Measurements from ENCODE around the gene WDPCP. TPM values are rescaled to one million over a fixed set of nuclear protein-coding genes. Genes with fewer than 3 reads are reported as not detected.

The WDPCP gene
- total RNA-seq, 3 donors from 2014 or later (not counting 1 experiment from before 2014, with no cell fraction given), result 22.0 to 23.7 (median 22.9) TPM

DNA sequence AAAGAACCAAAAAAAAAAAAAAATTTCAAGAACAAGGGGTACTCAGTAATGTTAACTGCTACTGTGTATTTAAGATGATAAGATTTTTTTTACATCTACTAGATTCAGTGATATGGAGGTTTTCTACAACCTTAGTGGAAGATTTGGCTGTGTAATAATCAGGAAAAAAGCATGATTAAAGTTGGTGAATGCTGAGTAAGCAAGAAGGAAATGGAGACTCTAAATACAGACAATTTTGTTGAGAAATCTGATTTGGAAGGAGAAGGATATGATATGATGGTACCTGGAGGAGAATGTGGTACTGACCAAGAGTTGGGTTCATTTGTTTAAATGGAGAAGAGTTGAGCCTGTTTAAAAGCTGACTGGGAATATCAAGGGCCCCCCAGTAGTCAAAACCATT is 125.1 kb downstream of the WDPCP start:
- H3K36me3 ChIP-seq (ENCODE audit: control insufficient read depth, insufficient read depth, low read length), result peaks cover 3% of the 10 kb centered on the region
- TF ChIP-seq, protein P1, sequence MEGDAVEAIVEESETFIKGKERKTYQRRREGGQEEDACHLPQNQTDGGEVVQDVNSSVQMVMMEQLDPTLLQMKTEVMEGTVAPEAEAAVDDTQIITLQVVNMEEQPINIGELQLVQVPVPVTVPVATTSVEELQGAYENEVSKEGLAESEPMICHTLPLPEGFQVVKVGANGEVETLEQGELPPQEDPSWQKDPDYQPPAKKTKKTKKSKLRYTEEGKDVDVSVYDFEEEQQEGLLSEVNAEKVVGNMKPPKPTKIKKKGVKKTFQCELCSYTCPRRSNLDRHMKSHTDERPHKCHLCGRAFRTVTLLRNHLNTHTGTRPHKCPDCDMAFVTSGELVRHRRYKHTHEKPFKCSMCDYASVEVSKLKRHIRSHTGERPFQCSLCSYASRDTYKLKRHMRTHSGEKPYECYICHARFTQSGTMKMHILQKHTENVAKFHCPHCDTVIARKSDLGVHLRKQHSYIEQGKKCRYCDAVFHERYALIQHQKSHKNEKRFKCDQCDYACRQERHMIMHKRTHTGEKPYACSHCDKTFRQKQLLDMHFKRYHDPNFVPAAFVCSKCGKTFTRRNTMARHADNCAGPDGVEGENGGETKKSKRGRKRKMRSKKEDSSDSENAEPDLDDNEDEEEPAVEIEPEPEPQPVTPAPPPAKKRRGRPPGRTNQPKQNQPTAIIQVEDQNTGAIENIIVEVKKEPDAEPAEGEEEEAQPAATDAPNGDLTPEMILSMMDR (IDR thresholded peaks at IDR 0.05), result no peak
- no peak overlapping the region for H3K4me3 ChIP-seq (ENCODE audit: low read length)
- Mint-ChIP-seq H3K4me3 (no peak overlapping the region), H3K9me3 (peaks cover 0 to 2% of the 10 kb centered on the region in 2 donors), H3K27ac (no peak overlapping the region), H3K4me1 (no peaks in the 10 kb centered on the region), H3K36me3 (no peaks in the 10 kb centered on the region), H3K27me3 (ENCODE audit: low read depth in 2 of 2) (no peaks in the 10 kb centered on the region)
- intact Hi-C loops (cut with micrococcal nuclease), result no loop called here
- H3K27me3 ChIP-seq (ENCODE audit: control insufficient read depth, insufficient read depth, low read length), result no peaks in the 10 kb centered on the region
- H3K4me1 ChIP-seq (ENCODE audit: control insufficient read depth, insufficient read depth, low read length), result no peaks in the 10 kb centered on the region
- no peak for ATAC-seq
- H3K9me3 ChIP-seq (ENCODE audit: control insufficient read depth, insufficient read depth, low read length), result peaks cover 5% of the 10 kb centered on the region
- no peak for DNase-seq
- no peak overlapping the region for H3K27ac ChIP-seq (ENCODE audit: low read length)

DNA sequence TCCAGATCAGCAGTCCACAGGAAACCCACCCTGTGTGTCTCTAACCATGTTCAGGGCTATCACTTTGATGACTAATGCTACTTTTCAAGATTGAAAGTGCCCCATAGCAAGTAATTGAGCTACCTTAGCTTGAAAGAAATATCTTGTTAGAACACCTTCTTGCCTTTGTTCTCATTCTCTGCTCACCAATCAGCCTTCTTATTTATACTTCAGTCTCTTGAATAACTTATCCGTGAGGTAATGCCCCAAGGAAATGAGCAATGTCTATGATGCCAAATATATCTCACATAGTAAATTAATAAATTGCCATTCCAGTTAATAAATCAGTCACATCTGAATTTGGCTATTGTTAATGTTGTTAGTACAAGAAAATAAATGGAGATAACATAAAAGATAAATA is 141.6 kb downstream of the WDPCP start:
- peaks cover 12 to 17% of the 10 kb centered on the region in 2 donors for H3K4me1 Mint-ChIP-seq
- Histone ChIP-seq H3K4me1 (ENCODE audit: control insufficient read depth, insufficient read depth, low read length) (peaks cover 7% of the 10 kb centered on the region), H3K4me3 (ENCODE audit: low read length) (no peak overlapping the region), H3K27me3 (ENCODE audit: control insufficient read depth, insufficient read depth, low read length) (no peaks in the 10 kb centered on the region), H3K27ac (ENCODE audit: low read length) (no peak overlapping the region), H3K9me3 (ENCODE audit: control insufficient read depth, insufficient read depth, low read length) (no peaks in the 10 kb centered on the region), H3K36me3 (ENCODE audit: control insufficient read depth, insufficient read depth, low read length) (no peaks in the 10 kb centered on the region)
- TF ChIP-seq, protein P1 (IDR thresholded peaks at IDR 0.05), result no peak
- no peaks in the 10 kb centered on the region for H3K9me3 Mint-ChIP-seq
- no peak overlapping the region for H3K4me3 Mint-ChIP-seq
- DNase-seq (no peak), ATAC-seq (no peak)
- H3K27ac Mint-ChIP-seq, result no peak overlapping the region
- intact Hi-C loops (cut with micrococcal nuclease), result no loop called here
- no peaks in the 10 kb centered on the region for H3K36me3 Mint-ChIP-seq
- WGBS (ENCODE audit: insufficient coverage), result 100% methylated on average over 1 of the region's 1 CpG
- no peaks in the 10 kb centered on the region for H3K27me3 Mint-ChIP-seq (ENCODE audit: low read depth in 2 of 2)

GRCh38 chr2:63444565-63445288 is 143.6 kb downstream of the WDPCP start:
- H3K27ac Mint-ChIP-seq, result no peak overlapping the region
- Histone ChIP-seq H3K4me3 (ENCODE audit: low read length) (no peak overlapping the region), H3K36me3 (ENCODE audit: control insufficient read depth, insufficient read depth, low read length) (no peaks in the 10 kb centered on the region), H3K9me3 (ENCODE audit: control insufficient read depth, insufficient read depth, low read length) (no peaks in the 10 kb centered on the region), H3K27ac (ENCODE audit: low read length) (no peak overlapping the region), H3K4me1 (ENCODE audit: control insufficient read depth, insufficient read depth, low read length) (no peaks in the 10 kb centered on the region), H3K27me3 (ENCODE audit: control insufficient read depth, insufficient read depth, low read length) (no peaks in the 10 kb centered on the region)
- H3K4me3 Mint-ChIP-seq, result no peak overlapping the region
- TF ChIP-seq, protein P1 (IDR thresholded peaks at IDR 0.05), result no peak
- no peaks in the 10 kb centered on the region for H3K9me3 Mint-ChIP-seq
- H3K27me3 Mint-ChIP-seq (ENCODE audit: low read depth in 2 of 2), result no peaks in the 10 kb centered on the region
- H3K36me3 Mint-ChIP-seq, result no peaks in the 10 kb centered on the region
- DNase-seq (peak in 1 of 2 donors; percentile 6), ATAC-seq (no peak)
- intact Hi-C loops (cut with micrococcal nuclease), result no loop called here
- 77% methylated on average over 4 of the region's 6 CpGs for WGBS (ENCODE audit: insufficient coverage)
- H3K4me1 Mint-ChIP-seq, result peaks cover 0 to 2% of the 10 kb centered on the region in 2 donors

GRCh38 chr2:63440612-63441011 is 147.7 kb downstream of the WDPCP start:
- ATAC-seq, result no peak
- H3K9me3 Mint-ChIP-seq, result no peaks in the 10 kb centered on the region

More at GRCh38 chr2:63440612-63441011, 147.7 kb downstream of the WDPCP start:
- intact Hi-C loops (cut with micrococcal nuclease), result no loop called here
- no peak for DNase-seq
- no peaks in the 10 kb centered on the region for H3K27me3 Mint-ChIP-seq (ENCODE audit: low read depth in 2 of 2)
- TF ChIP-seq, protein P1 (IDR thresholded peaks at IDR 0.05), result no peak
- no peaks in the 10 kb centered on the region for H3K27me3 ChIP-seq (ENCODE audit: control insufficient read depth, insufficient read depth, low read length)
- no peaks in the 10 kb centered on the region for H3K36me3 ChIP-seq (ENCODE audit: control insufficient read depth, insufficient read depth, low read length)
- H3K36me3 Mint-ChIP-seq, result no peaks in the 10 kb centered on the region
- H3K4me3 ChIP-seq (ENCODE audit: low read length), result no peak overlapping the region
- no peaks in the 10 kb centered on the region for H3K4me1 Mint-ChIP-seq
- H3K27ac Mint-ChIP-seq, result no peak overlapping the region
- no CpG with 5 or more reads among the region's 1 CpG for WGBS (ENCODE audit: insufficient coverage)
- H3K27ac ChIP-seq (ENCODE audit: low read length), result no peak overlapping the region
- no peaks in the 10 kb centered on the region for H3K4me1 ChIP-seq (ENCODE audit: control insufficient read depth, insufficient read depth, low read length)
- no peaks in the 10 kb centered on the region for H3K9me3 ChIP-seq (ENCODE audit: control insufficient read depth, insufficient read depth, low read length)
- H3K4me3 Mint-ChIP-seq, result no peak overlapping the region
